K562 (cell line): ENCODE results near the gene RRAS. TPM values are rescaled to one million over a fixed set of nuclear protein-coding genes. Genes with fewer than 3 reads are reported as not detected.

Experiments
- ATAC-seq: fragments of 200-7000 bp; cut with Tn5 transposase; 3 replicates; pipeline ENCODE4 v1.9.1; 2020; ENCODE audit warnings: moderate library complexity
- BruUV-seq: library from RNA; stranded (reverse); fragments of 400-500 nt; replicated peaks from 2 replicates; lab custom pipeline; 2021; lab: Mats Ljungman, UMichigan
- CTCF ChIA-PET: fragments of 300-600 bp; formaldehyde crosslinking; extraction: SDS; loops from one replicate; lab custom pipeline; 2021; ENCODE audit warnings: low intra/inter-chr PET ratio; lab: Yijun Ruan, JAX
- POLR2A ChIA-PET: fragments of 300-600, 350-650 bp; sonication (Branson Sonifier 250); formaldehyde crosslinking; extraction: SDS; loops from one replicate; lab custom pipeline; 2021; ENCODE audit warnings: antibody characterized with exemption, inconsistent platforms; lab: Yijun Ruan, JAX
- DNase-seq, 4 experiments: peaks; one replicate each; pipeline versions ENCODE4 v3.0.0 to v3.0.0-alpha.2; 2011 to 2018; ENCODE audit warnings: low spot score in 3 of 4, mixed read lengths in 3 of 4; ENCODE audit errors: extremely low read depth in 1 of 4
- FAIRE-seq: peaks from 2 replicates; lab custom pipeline; 2011; peaks lifted over from hg19 to GRCh38; lab: Jason Lieb, UNC
- H2AFZ ChIP-seq: 2 replicates; pipeline ENCODE4 v1.6.0; 2011; ENCODE audit warnings: low read depth, low read length, control low read depth, inconsistent platforms
- H3K27ac ChIP-seq: fragments of 200-600 bp; 3 replicates; pipeline ENCODE4 v1.8.0; 2011; ENCODE audit warnings: low read depth, mild to moderate bottlenecking, control low read depth, inconsistent platforms, low read length, moderate library complexity, mixed read lengths; ENCODE audit errors: extremely low read depth
- H3K27me3 ChIP-seq, 2 experiments: fragments of 300-600 bp in 1 of 2; 2 replicates in 1 of 2; 3 replicates in 1 of 2; pipeline versions ENCODE4 v1.6.0 to v1.8.0; 2011; ENCODE audit warnings: inconsistent platforms in 2 of 2, low read length in 2 of 2, mild to moderate bottlenecking in 1 of 2, mixed read lengths in 1 of 2, moderate library complexity in 1 of 2; ENCODE audit not compliant: control insufficient read depth in 2 of 2, insufficient read depth in 2 of 2
- H3K36me3 ChIP-seq: fragments of 300-600 bp; 3 replicates; pipeline ENCODE4 v1.8.0; 2011; ENCODE audit warnings: mild to moderate bottlenecking, low read length, inconsistent platforms; ENCODE audit not compliant: control insufficient read depth, insufficient read depth
- H3K4me1 ChIP-seq, 2 experiments: fragments of 200-600 bp in 1 of 2; replicated peaks in 1 of 2; 2 replicates in 1 of 2; 3 replicates in 1 of 2; pipeline versions ENCODE4 v1.5.1 to v1.8.0; 2011; ENCODE audit warnings: inconsistent platforms in 2 of 2, low read length in 2 of 2, mild to moderate bottlenecking in 1 of 2, mixed read lengths in 1 of 2, moderate library complexity in 1 of 2; ENCODE audit not compliant: control insufficient read depth in 2 of 2, insufficient read depth in 2 of 2
- H3K4me2 ChIP-seq: 2 replicates; pipeline ENCODE4 v1.6.1; 2011; ENCODE audit warnings: low read length, control low read depth, inconsistent platforms, mixed read lengths; ENCODE audit not compliant: insufficient read depth
- H3K4me3 ChIP-seq: fragments of 200-600 bp; sonication (generic), shearing (Covaris generic); 2 replicates; pipeline ENCODE4 v1.5.1; 2016; ENCODE audit warnings: control low read depth, inconsistent platforms
- H3K79me2 ChIP-seq: fragments of 200-600 bp; 3 replicates; pipeline ENCODE4 v1.8.0; 2011; ENCODE audit warnings: low read length, inconsistent platforms; ENCODE audit not compliant: control insufficient read depth, insufficient read depth
- H3K9ac ChIP-seq, 2 experiments: 2 replicates each; pipeline versions ENCODE4 v1.6.0 to v1.6.1; 2011; ENCODE audit warnings: low read depth in 2 of 2, low read length in 2 of 2, control low read depth in 1 of 2, inconsistent platforms in 1 of 2, mild to moderate bottlenecking in 1 of 2, mixed read lengths in 1 of 2; ENCODE audit not compliant: insufficient read depth in 1 of 2
- H3K9me1 ChIP-seq: one replicate; pipeline ENCODE4 v1.6.0; 2011; ENCODE audit warnings: inconsistent platforms, mild to moderate bottlenecking, low read length, moderate library complexity; ENCODE audit not compliant: control insufficient read depth, insufficient read depth
- H3K9me3 ChIP-seq: replicated peaks from 2 replicates; pipeline ENCODE4 v1.5.1; 2011; ENCODE audit warnings: low read depth, low read length, inconsistent platforms; ENCODE audit not compliant: control insufficient read depth, insufficient read depth
- H4K20me1 ChIP-seq: replicated peaks from 2 replicates; pipeline ENCODE4 v1.6.1; 2011; ENCODE audit warnings: low read length, inconsistent platforms, mixed read lengths; ENCODE audit not compliant: control insufficient read depth, insufficient read depth
- NELFE ChIP-seq: IDR thresholded peaks from 2 replicates; pipeline ENCODE4 v1.6.1; 2011; ENCODE audit warnings: mild to moderate bottlenecking; ENCODE audit not compliant: insufficient read depth, insufficient read length
- RBFOX2 ChIP-seq: fragments of 200-400 bp; formaldehyde crosslinking; IDR thresholded peaks from 2 replicates; pipeline ENCODE4 v1.6.1; 2017; ENCODE audit warnings: low read depth, mild to moderate bottlenecking, low read length, moderate library complexity
- WGBS: fragments of 100-300 bp; shearing (Covaris generic); methylation state at CpG from one replicate; pipeline ENCODE4 v1.1.6; 2016; ENCODE audit warnings: low coverage, mixed read lengths; ENCODE audit not compliant: insufficient coverage; ENCODE audit errors: missing lambda C conversion rate; 5-methylcytosine and 5-hydroxymethylcytosine counted together
- in situ Hi-C: fragments of 300-500 bp; cut with MboI; formaldehyde crosslinking; loops from 4 replicates; pipeline ENCODE4 v1.15.0; 2018; ENCODE audit warnings: inconsistent platforms, mixed read lengths
- intact Hi-C: fragments of 100-400 bp; cut with micrococcal nuclease; formaldehyde crosslinking; loops from 2 replicates; pipeline ENCODE4 v1.14.2; 2022
- polyA plus RNA-seq, 8 experiments: library from polyadenylated mRNA; depleted of rRNA in 4 of 8; stranded (reverse) in 5 of 8; unstranded in 3 of 8; fragments of >200 nt; fragmentation: Nextera tagmentation in 2 of 8; fragmentation: Illumina TruSeq in 1 of 8; extraction: Ambion mirVana in 2 of 8; extraction: Trizol in 1 of 8; gene quantifications; 2 replicates each; pipeline versions ENCODE4 v1.2.1 to v1.2.3, GENCODE V29; 2011 to 2014; ENCODE audit warnings: inconsistent platforms in 1 of 8, missing spikeins in 1 of 8
- total RNA-seq, 7 experiments: library from RNA; depleted of rRNA in 6 of 7; stranded (reverse); fragments of >200 nt in 6 of 7; fragmentation: Illumina TruSeq in 2 of 7; extraction: Trizol in 2 of 7; gene quantifications; 2 replicates each; pipeline versions ENCODE4 v1.2.1 to v1.2.3, GENCODE V29; 2011 to 2021; ENCODE audit warnings: low replicate concordance in 1 of 7

The RRAS gene
- total and polyA plus RNA-seq, 9 of the 15 experiments (the other 6 are each of a cell fraction or from before 2014, with no cell fraction given), result 0.70 to 17.3 (median 8.2) TPM

DNA sequence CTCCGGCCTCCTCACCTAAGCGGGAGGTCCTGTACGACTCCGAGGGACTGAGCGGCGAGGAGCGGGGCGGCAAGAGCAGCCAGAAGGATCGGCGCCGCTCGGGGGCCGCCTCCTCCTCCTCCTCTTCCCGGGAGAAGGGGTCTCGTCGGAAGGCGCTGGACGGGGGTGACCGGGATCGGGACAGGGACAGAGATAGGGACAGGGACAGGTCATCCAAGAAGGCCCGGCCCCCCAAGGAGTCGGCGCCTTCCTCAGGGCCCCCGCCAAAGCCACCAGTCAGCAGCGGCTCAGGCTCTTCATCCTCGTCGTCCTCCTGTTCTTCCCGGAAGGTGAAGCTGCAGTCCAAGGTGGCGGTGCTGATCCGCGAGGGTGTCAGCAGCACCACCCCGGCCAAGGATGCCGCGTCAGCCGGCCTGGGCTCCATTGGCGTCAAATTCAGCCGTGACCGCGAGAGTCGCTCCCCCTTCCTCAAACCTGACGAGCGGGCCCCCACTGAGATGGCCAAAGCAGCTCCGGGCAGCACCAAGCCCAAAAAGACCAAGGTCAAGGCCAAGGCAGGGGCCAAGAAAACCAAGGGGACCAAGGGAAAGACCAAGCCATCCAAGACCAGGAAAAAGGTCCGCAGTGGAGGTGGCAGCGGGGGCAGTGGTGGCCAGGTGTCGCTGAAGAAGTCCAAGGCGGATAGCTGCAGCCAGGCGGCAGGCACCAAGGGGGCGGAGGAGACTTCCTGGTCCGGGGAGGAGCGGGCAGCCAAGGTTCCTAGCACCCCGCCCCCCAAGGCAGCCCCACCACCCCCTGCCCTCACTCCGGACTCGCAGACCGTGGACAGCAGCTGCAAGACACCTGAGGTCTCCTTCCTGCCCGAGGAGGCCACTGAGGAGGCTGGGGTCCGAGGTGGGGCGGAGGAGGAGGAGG lies 12.9 kb upstream of the RRAS start:
- no peak overlapping the region for H3K9ac ChIP-seq
- intact Hi-C loops, result no loop called here
- H3K4me3 ChIP-seq, result no peak overlapping the region
- H3K9me1 ChIP-seq, result no peaks in the 10 kb centered on the region
- 98% methylated on average over 29 of the region's 58 CpGs for WGBS
- H3K4me1 ChIP-seq, result peaks cover 0 to 10% of the 10 kb centered on the region in 2 experiments; a peak in 2 of 5 replicates
- TF ChIP-seq NELFE (no peak), RBFOX2 (peak; percentile 46)
- FAIRE-seq, result no peak
- no peak overlapping the region for H3K27ac ChIP-seq
- ChIA-PET POLR2A (interaction anchor here (0.7 to 4.3 kb wide), 2 partner anchors 10 to 259 kb away, joined by 3 to 27 read pairs; partner anchors contain the start of gene SCAF1), CTCF (no interaction called here)
- no peak overlapping the region for H3K4me2 ChIP-seq
- no peak overlapping the region for H2AFZ ChIP-seq
- no peak for ATAC-seq
- no peaks in the 10 kb centered on the region for H3K79me2 ChIP-seq
- H3K9me3 ChIP-seq, result no peaks in the 10 kb centered on the region; the same call in 1 of the 2 replicates
- no peak for DNase-seq
- no peaks in the 10 kb centered on the region for H3K27me3 ChIP-seq
- H4K20me1 ChIP-seq, result 0 out of 2 replicates have a peak, but pooled peaks cover 4% of the 10 kb centered on the region
- BruUV-seq, result TSS peak; percentile 34
- in situ Hi-C loops, result no loop called here
- H3K36me3 ChIP-seq, result peaks cover 79% of the 10 kb centered on the region; the same call in 2 of the 3 replicates
